ENCODE measurements around the gene GCNT2.
"Not testable (repeated sequence)": the region's sequence is repeated elsewhere in the genome, so short reads cannot be mapped to it uniquely, and the experiment has no call there.

GCNT2 gene

DNA sequence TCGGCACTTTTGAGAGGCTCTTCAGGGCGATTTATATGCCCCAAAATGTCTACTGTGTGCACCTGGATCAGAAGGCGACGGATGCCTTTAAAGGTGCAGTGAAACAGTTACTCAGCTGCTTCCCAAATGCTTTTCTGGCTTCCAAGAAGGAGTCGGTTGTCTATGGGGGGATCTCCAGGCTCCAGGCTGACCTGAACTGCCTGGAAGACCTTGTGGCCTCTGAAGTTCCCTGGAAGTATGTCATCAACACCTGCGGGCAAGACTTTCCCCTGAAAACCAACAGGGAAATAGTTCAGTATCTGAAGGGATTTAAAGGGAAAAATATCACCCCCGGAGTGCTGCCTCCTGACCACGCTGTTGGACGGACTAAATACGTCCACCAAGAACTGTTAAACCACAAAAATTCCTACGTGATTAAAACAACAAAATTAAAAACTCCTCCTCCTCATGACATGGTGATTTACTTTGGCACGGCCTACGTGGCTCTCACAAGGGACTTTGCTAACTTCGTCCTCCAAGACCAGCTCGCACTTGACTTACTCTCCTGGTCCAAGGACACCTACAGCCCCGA lies 8.2 kb downstream of the GCNT2 start:
- peak overlapping the region; percentile 79 for H3K4me3 ChIP-seq (replicated peaks; ENCODE audit: low read depth, low read length)
- H3K27me3 ChIP-seq (replicated peaks; ENCODE audit: control insufficient read depth, insufficient read depth, low read length) = no peaks in the 10 kb centered on the region
- TF ChIP-seq, protein P1, sequence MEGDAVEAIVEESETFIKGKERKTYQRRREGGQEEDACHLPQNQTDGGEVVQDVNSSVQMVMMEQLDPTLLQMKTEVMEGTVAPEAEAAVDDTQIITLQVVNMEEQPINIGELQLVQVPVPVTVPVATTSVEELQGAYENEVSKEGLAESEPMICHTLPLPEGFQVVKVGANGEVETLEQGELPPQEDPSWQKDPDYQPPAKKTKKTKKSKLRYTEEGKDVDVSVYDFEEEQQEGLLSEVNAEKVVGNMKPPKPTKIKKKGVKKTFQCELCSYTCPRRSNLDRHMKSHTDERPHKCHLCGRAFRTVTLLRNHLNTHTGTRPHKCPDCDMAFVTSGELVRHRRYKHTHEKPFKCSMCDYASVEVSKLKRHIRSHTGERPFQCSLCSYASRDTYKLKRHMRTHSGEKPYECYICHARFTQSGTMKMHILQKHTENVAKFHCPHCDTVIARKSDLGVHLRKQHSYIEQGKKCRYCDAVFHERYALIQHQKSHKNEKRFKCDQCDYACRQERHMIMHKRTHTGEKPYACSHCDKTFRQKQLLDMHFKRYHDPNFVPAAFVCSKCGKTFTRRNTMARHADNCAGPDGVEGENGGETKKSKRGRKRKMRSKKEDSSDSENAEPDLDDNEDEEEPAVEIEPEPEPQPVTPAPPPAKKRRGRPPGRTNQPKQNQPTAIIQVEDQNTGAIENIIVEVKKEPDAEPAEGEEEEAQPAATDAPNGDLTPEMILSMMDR (IDR thresholded peaks at IDR 0.05; ENCODE audit: insufficient read depth, low read length, poor library complexity, severe bottlenecking) = no peak
- DNase-seq (ENCODE audit: extremely low read depth, insufficient read length) = no peak
- H3K36me3 ChIP-seq (ENCODE audit: control insufficient read depth, insufficient read depth, low read length) = no peaks in the 10 kb centered on the region

- not testable (repeated sequence) for H3K27me3 ChIP-seq (replicated peaks; ENCODE audit: control insufficient read depth, insufficient read depth, low read length); DNase-seq (ENCODE audit: extremely low read depth, insufficient read length); H3K36me3 ChIP-seq (ENCODE audit: control insufficient read depth, insufficient read depth, low read length)
- peak overlapping the region; percentile 79 for H3K4me3 ChIP-seq (replicated peaks; ENCODE audit: low read depth, low read length)
These were observed 8.8 kb downstream of the GCNT2 start for GRCh38 chr6:10529828-10530374.

GRCh38 chr6:10531503-10531902 lies 10.4 kb downstream of the GCNT2 start:
- DNase-seq (ENCODE audit: extremely low read depth, insufficient read length) = peak; percentile 59
- Histone ChIP-seq H3K4me3 (replicated peaks; ENCODE audit: low read depth, low read length) (peak overlapping the region; percentile 79), H3K27me3 (replicated peaks; ENCODE audit: control insufficient read depth, insufficient read depth, low read length) (no peaks in the 10 kb centered on the region), H3K36me3 (ENCODE audit: control insufficient read depth, insufficient read depth, low read length) (no peaks in the 10 kb centered on the region)
- TF ChIP-seq, protein P1 (IDR thresholded peaks at IDR 0.05; ENCODE audit: insufficient read depth, low read length, poor library complexity, severe bottlenecking) = no peak

- Histone ChIP-seq H3K27me3 (replicated peaks; ENCODE audit: control insufficient read depth, insufficient read depth, low read length) (no peaks in the 10 kb centered on the region), H3K4me3 (replicated peaks; ENCODE audit: low read depth, low read length) (peak overlapping the region; percentile 79), H3K36me3 (ENCODE audit: control insufficient read depth, insufficient read depth, low read length) (no peaks in the 10 kb centered on the region)
- TF ChIP-seq, protein P1 (IDR thresholded peaks at IDR 0.05; ENCODE audit: insufficient read depth, low read length, poor library complexity, severe bottlenecking) = no peak
- peak; percentile 39 for DNase-seq (ENCODE audit: extremely low read depth, insufficient read length)
These were observed 10.8 kb downstream of the GCNT2 start for GRCh38 chr6:10531942-10532341.

DNA sequence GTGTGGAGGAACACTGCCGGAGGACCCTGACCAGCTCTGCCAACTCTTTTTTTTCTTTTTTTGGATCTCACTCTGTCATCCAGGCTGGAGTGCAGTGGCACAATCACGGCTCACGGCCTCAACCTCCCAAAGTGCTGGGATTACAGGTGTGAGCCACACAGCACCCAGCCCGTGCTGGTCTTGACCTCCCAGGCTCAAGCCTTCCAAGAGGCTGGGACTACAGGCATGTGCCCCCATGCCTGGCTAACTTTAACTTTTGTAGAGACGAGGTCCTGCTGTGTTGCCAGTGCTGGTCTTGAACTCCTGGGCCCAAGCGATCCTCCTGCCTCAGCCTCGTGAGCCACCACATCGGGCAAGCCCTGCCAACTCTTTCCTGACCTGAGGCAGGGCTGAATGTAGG lies 11.2 kb downstream of the GCNT2 start:
- Histone ChIP-seq H3K27me3 (replicated peaks; ENCODE audit: control insufficient read depth, insufficient read depth, low read length) (no peaks in the 10 kb centered on the region), H3K36me3 (ENCODE audit: control insufficient read depth, insufficient read depth, low read length) (no peaks in the 10 kb centered on the region), H3K4me3 (replicated peaks; ENCODE audit: low read depth, low read length) (peak overlapping the region; percentile 79)
- TF ChIP-seq, protein P1 (IDR thresholded peaks at IDR 0.05; ENCODE audit: insufficient read depth, low read length, poor library complexity, severe bottlenecking) = no peak
- DNase-seq (ENCODE audit: extremely low read depth, insufficient read length) = peak; percentile 40

- H3K36me3 ChIP-seq (ENCODE audit: control insufficient read depth, insufficient read depth, low read length) = no peaks in the 10 kb centered on the region
- TF ChIP-seq, protein P1 (IDR thresholded peaks at IDR 0.05; ENCODE audit: insufficient read depth, low read length, poor library complexity, severe bottlenecking) = no peak
- H3K27me3 ChIP-seq (replicated peaks; ENCODE audit: control insufficient read depth, insufficient read depth, low read length) = no peaks in the 10 kb centered on the region
- H3K4me3 ChIP-seq (replicated peaks; ENCODE audit: low read depth, low read length) = peak overlapping the region; percentile 23
- DNase-seq (ENCODE audit: extremely low read depth, insufficient read length) = peak; percentile 74
These were observed 13.2 kb downstream of the GCNT2 start for GRCh38 chr6:10534419-10534762.

All from GM06990 (cell line).